Neutrophil (primary cell): ENCODE data around the gene ARMC6.

Experiments used
- H3K27ac ChIP-seq: fragments of 200-600 bp; sonication (generic); 2 replicates; pipeline ENCODE4 v1.5.1; 2016; ENCODE audit warnings: mild to moderate bottlenecking, moderate library complexity
- H3K27me3 ChIP-seq: fragments of 200-600 bp; sonication (generic); 2 replicates; pipeline ENCODE4 v1.6.0; 2016; ENCODE audit warnings: mild to moderate bottlenecking
- H3K36me3 ChIP-seq: fragments of 200-600 bp; sonication (generic); 2 replicates; pipeline ENCODE4 v1.5.1; 2017
- H3K4me1 ChIP-seq, 2 experiments: fragments of 200-600 bp in 1 of 2; sonication (generic) in 1 of 2; 1 replicate in 1 of 2; 2 replicates in 1 of 2; pipeline versions ENCODE4 v1.5.1 to v1.6.1; 2013 to 2016; ENCODE audit warnings: low read depth in 1 of 2, low read length in 1 of 2, mild to moderate bottlenecking in 1 of 2, moderate library complexity in 1 of 2; ENCODE audit not compliant: control insufficient read depth in 1 of 2, insufficient read depth in 1 of 2
- H3K4me3 ChIP-seq, 2 experiments: fragments of 200-600 bp in 1 of 2; sonication (generic) in 1 of 2; 1 replicate in 1 of 2; 2 replicates in 1 of 2; pipeline ENCODE4 v1.5.1; 2013 to 2016; ENCODE audit warnings: low read depth in 1 of 2, low read length in 1 of 2, mild to moderate bottlenecking in 1 of 2, moderate library complexity in 1 of 2
- H3K9me3 ChIP-seq: fragments of 200-600 bp; sonication (generic); 2 replicates; pipeline ENCODE4 v1.5.1; 2016
- CTCF ChIP-seq: fragments of 200-600 bp; sonication (generic); IDR thresholded peaks from 2 replicates; pipeline ENCODE4 v1.5.1; 2016; ENCODE audit warnings: antibody characterized with exemption

Gene ARMC6

GRCh38 chr19:19025861-19026260 lies 7.5 kb upstream of the ARMC6 start:
- no peak overlapping the region for H3K4me3 ChIP-seq
- H3K9me3 ChIP-seq: no peaks in the 10 kb centered on the region
- no peak overlapping the region for H3K27ac ChIP-seq
- H3K27me3 ChIP-seq: no peaks in the 10 kb centered on the region
- no peaks in the 10 kb centered on the region for H3K4me1 ChIP-seq
- no peak for TF ChIP-seq CTCF
- H3K36me3 ChIP-seq: peaks cover 74% of the 10 kb centered on the region

GRCh38 chr19:19026299-19026971 lies 7.0 kb upstream of the ARMC6 start:
- peaks cover 74% of the 10 kb centered on the region for H3K36me3 ChIP-seq
- H3K4me1 ChIP-seq: no peaks in the 10 kb centered on the region
- no peak overlapping the region for H3K27ac ChIP-seq
- no peaks in the 10 kb centered on the region for H3K27me3 ChIP-seq
- no peaks in the 10 kb centered on the region for H3K9me3 ChIP-seq
- no peak for TF ChIP-seq CTCF
- H3K4me3 ChIP-seq: no peak overlapping the region

- no peak for TF ChIP-seq CTCF
- Histone ChIP-seq H3K27me3 (no peaks in the 10 kb centered on the region), H3K9me3 (no peaks in the 10 kb centered on the region), H3K27ac (no peak overlapping the region), H3K4me3 (no peak overlapping the region), H3K4me1 (peaks cover 2 to 5% of the 10 kb centered on the region in 2 experiments), H3K36me3 (peaks cover 69% of the 10 kb centered on the region)
Measured at GRCh38 chr19:19027228-19027627, 6.2 kb upstream of the ARMC6 start.

GRCh38 chr19:19028526-19028925 lies 4.9 kb upstream of the ARMC6 start:
- Histone ChIP-seq H3K9me3 (no peaks in the 10 kb centered on the region), H3K27ac (no peak overlapping the region), H3K36me3 (peaks cover 56% of the 10 kb centered on the region), H3K4me3 (no peak overlapping the region), H3K27me3 (no peaks in the 10 kb centered on the region), H3K4me1 (peaks cover 10 to 14% of the 10 kb centered on the region in 2 experiments)
- TF ChIP-seq CTCF: no peak

GRCh38 chr19:19031891-19032290 lies 1.5 kb upstream of the ARMC6 start:
- peaks cover 19 to 23% of the 10 kb centered on the region in 2 experiments for H3K4me1 ChIP-seq
- H3K36me3 ChIP-seq: peaks cover 22% of the 10 kb centered on the region
- H3K27ac ChIP-seq: no peak overlapping the region
- no peak for TF ChIP-seq CTCF
- H3K9me3 ChIP-seq: no peaks in the 10 kb centered on the region
- H3K4me3 ChIP-seq: no peak overlapping the region
- H3K27me3 ChIP-seq: no peaks in the 10 kb centered on the region
